A549 (cell line): Measurements from ENCODE around the gene ANKRD30A. TPM values are rescaled to one million over a fixed set of nuclear protein-coding genes. Genes with fewer than 3 reads are reported as not detected.
A peak's percentile ranks its signal among the peaks of the same experiment; 100 is the strongest.

Source experiments
- ATAC-seq, 2 experiments: fragments of 200-7000 bp in 1 of 2; fragments of >200 bp in 1 of 2; cut with Nextera tagmentation in 1 of 2; cut with Tn5 transposase in 1 of 2; 3 replicates each; pipeline versions ENCODE4 v1.8.0 to v1.9.1; 2018 to 2020; ENCODE audit warnings: mild to moderate bottlenecking in 1 of 2, moderate library complexity in 1 of 2
- CTCF ChIA-PET: fragments of 300-600 bp; sonication (Branson Sonifier 250); formaldehyde crosslinking; extraction: SDS; loops from one replicate; lab custom pipeline; 2021; ENCODE audit warnings: antibody characterized with exemption, inconsistent platforms; lab: Yijun Ruan, JAX
- POLR2A ChIA-PET: fragments of 350-600 bp; formaldehyde crosslinking; extraction: SDS; loops from one replicate; lab custom pipeline; 2021; ENCODE audit warnings: antibody characterized with exemption, inconsistent platforms; lab: Yijun Ruan, JAX
- DNase-seq, 2 experiments: peaks; one replicate each; pipeline versions ENCODE4 v3.0.0 to v3.0.0-alpha.2; 2011 to 2016; ENCODE audit warnings: low read depth in 1 of 2, low spot score in 1 of 2
- FAIRE-seq: peaks from 2 replicates; lab custom pipeline; 2011; peaks lifted over from hg19 to GRCh38; lab: Jason Lieb, UNC
- H3K27ac ChIP-seq, 2 experiments: fragments of >200 bp; sonication (Bioruptor Twin); formaldehyde crosslinking; 3 replicates each; pipeline ENCODE4 v1.5.1; 2016 to 2017
- H3K4me1 ChIP-seq: fragments of >200 bp; sonication (Bioruptor Twin); formaldehyde crosslinking; 3 replicates; pipeline ENCODE4 v1.6.1; 2016
- H3K4me2 ChIP-seq: fragments of >200 bp; sonication (Bioruptor Twin); formaldehyde crosslinking; 3 replicates; pipeline ENCODE4 v1.6.1; 2016
- H3K4me3 ChIP-seq: fragments of >200 bp; sonication (Bioruptor Twin); formaldehyde crosslinking; 3 replicates; pipeline ENCODE4 v1.5.1; 2016
- H3K9me3 ChIP-seq: fragments of >200 bp; sonication (Bioruptor Twin); formaldehyde crosslinking; 3 replicates; pipeline ENCODE4 v1.6.1; 2016
- BHLHE40 ChIP-seq: IDR thresholded peaks from 2 replicates; pipeline ENCODE4 v1.6.1; 2012; ENCODE audit warnings: low read depth, low read length, inconsistent platforms
- CBX2 ChIP-seq: fragments of 200-600 bp; sonication (generic); IDR thresholded peaks from 2 replicates; pipeline ENCODE4 v1.6.1; 2016; ENCODE audit warnings: low read depth, mild to moderate bottlenecking, borderline replicate concordance
- CBX8 ChIP-seq: fragments of 200-600 bp; sonication (generic); IDR thresholded peaks from 2 replicates; pipeline ENCODE4 v1.6.1; 2016
- CEBPB ChIP-seq, 2 experiments: fragments of >200 bp in 1 of 2; sonication (Bioruptor Twin) in 1 of 2; formaldehyde crosslinking in 1 of 2; IDR thresholded peaks; 2 replicates each; pipeline ENCODE4 v1.6.1; 2012 to 2016
- CHD2 ChIP-seq: fragments of 150-350 bp; IDR thresholded peaks from 2 replicates; pipeline ENCODE4 v1.6.1; 2014; ENCODE audit warnings: low read length; ENCODE audit not compliant: partially characterized antibody
- CHD4 ChIP-seq: fragments of 200-600 bp; sonication (generic); IDR thresholded peaks from 2 replicates; pipeline ENCODE4 v1.6.1; 2016; ENCODE audit warnings: antibody characterized with exemption, mild to moderate bottlenecking, borderline replicate concordance
- EHF ChIP-seq: fragments of 250-450 bp; sonication (Bioruptor Pico); IDR thresholded peaks from 2 replicates; pipeline ENCODE4 v1.5.0; 2020; ENCODE audit warnings: mild to moderate bottlenecking
- EHMT2 ChIP-seq: fragments of 200-600 bp; sonication (generic); IDR thresholded peaks from 2 replicates; pipeline ENCODE4 v1.6.1; 2016; ENCODE audit warnings: antibody characterized with exemption, low read depth, mild to moderate bottlenecking, moderate library complexity
- FOSL2 ChIP-seq, 2 experiments: fragments of 450-650 bp in 1 of 2; fragments of >200 bp in 1 of 2; sonication (Bioruptor Twin) in 1 of 2; formaldehyde crosslinking; IDR thresholded peaks; 2 replicates each; pipeline versions ENCODE4 v1.5.0 to v1.6.1; 2016 to 2020; ENCODE audit warnings: mild to moderate bottlenecking in 1 of 2, moderate library complexity in 1 of 2
- GATA3 ChIP-seq: IDR thresholded peaks from 2 replicates; pipeline ENCODE4 v1.6.1; 2012; ENCODE audit warnings: borderline replicate concordance
- HDAC2 ChIP-seq: fragments of 200-600 bp; sonication (generic); IDR thresholded peaks from 2 replicates; pipeline ENCODE4 v1.6.1; 2016
- HOXB13 ChIP-seq: fragments of 250-450 bp; sonication (Bioruptor Pico); IDR thresholded peaks from 2 replicates; pipeline ENCODE4 v1.5.0; 2020; ENCODE audit warnings: low read depth, mild to moderate bottlenecking, moderate library complexity
- HOXB5 ChIP-seq: fragments of 250-450 bp; sonication (Bioruptor Pico); IDR thresholded peaks from 2 replicates; pipeline ENCODE4 v1.5.0; 2020; ENCODE audit warnings: mild to moderate bottlenecking, moderate library complexity
- JUN ChIP-seq, 2 experiments: fragments of >200 bp; sonication (Bioruptor Twin); formaldehyde crosslinking; IDR thresholded peaks; 2 replicates in 1 of 2; 3 replicates in 1 of 2; pipeline ENCODE4 v1.6.1; 2016 to 2017
- JUNB ChIP-seq: fragments of >200 bp; sonication (Bioruptor Twin); formaldehyde crosslinking; IDR thresholded peaks from 2 replicates; pipeline ENCODE4 v1.6.1; 2016
- NFE2L2 ChIP-seq: fragments of 150-350 bp; conservative IDR thresholded peaks from 2 replicates; pipeline ENCODE4 v1.6.1; 2014; ENCODE audit warnings: low read length
- NPAS2 ChIP-seq: fragments of 250-450 bp; sonication (Bioruptor Pico); IDR thresholded peaks from 2 replicates; pipeline ENCODE4 v1.8.0; 2022; ENCODE audit warnings: mild to moderate bottlenecking, moderate library complexity, borderline replicate concordance
- PBX3 ChIP-seq: IDR thresholded peaks from 2 replicates; pipeline ENCODE4 v1.6.1; 2012
- POLR2AphosphoS2 ChIP-seq: conservative IDR thresholded peaks from 2 replicates; pipeline ENCODE4 v1.6.1; 2012; ENCODE audit warnings: low read length, improper control_type of control experiment, inconsistent platforms
- RAD21 ChIP-seq, 2 experiments: fragments of >200 bp in 1 of 2; sonication (Bioruptor Twin) in 1 of 2; formaldehyde crosslinking in 1 of 2; IDR thresholded peaks in 1 of 2; conservative IDR thresholded peaks in 1 of 2; 2 replicates in 1 of 2; 3 replicates in 1 of 2; pipeline ENCODE4 v1.6.1; 2012 to 2018; ENCODE audit warnings: inconsistent platforms in 1 of 2
- RCOR1 ChIP-seq: fragments of 150-350 bp; IDR thresholded peaks from 2 replicates; pipeline ENCODE4 v1.6.1; 2014; ENCODE audit warnings: antibody characterized with exemption, low read length, low read depth
- SMC3 ChIP-seq: fragments of >200 bp; sonication (Bioruptor Twin); formaldehyde crosslinking; IDR thresholded peaks from 3 replicates; pipeline ENCODE4 v1.6.1; 2018; ENCODE audit warnings: inconsistent platforms
- TFCP2L1 ChIP-seq: fragments of 250-450 bp; sonication (Bioruptor Pico); IDR thresholded peaks from 2 replicates; pipeline ENCODE4 v1.5.0; 2021; ENCODE audit warnings: mild to moderate bottlenecking
- TP53 ChIP-seq: fragments of 250-450 bp; sonication (Bioruptor Pico); IDR thresholded peaks from 2 replicates; pipeline ENCODE4 v1.5.0; 2021; ENCODE audit warnings: mild to moderate bottlenecking, moderate library complexity
- WGBS: methylation state at CpG from one replicate; pipeline ENCODE4 v1.1.6; 2017; ENCODE audit errors: missing lambda C conversion rate; 5-methylcytosine and 5-hydroxymethylcytosine counted together
- polyA plus RNA-seq, 4 experiments: library from polyadenylated mRNA; depleted of rRNA in 3 of 4; stranded (reverse); fragments of >200 nt; fragmentation: RNase III in 1 of 4; extraction: RNeasy Plus Mini Kit Qiagen cat#74134 plus additional on column Dnase treatment in 1 of 4; gene quantifications; 2 replicates in 3 of 4; 3 replicates in 1 of 4; pipeline ENCODE4 v1.2.3, GENCODE V29; 2011 to 2017
- TF ChIP-seq, protein P1 (sequence below): fragments of >200 bp; sonication (Bioruptor Twin); formaldehyde crosslinking; IDR thresholded peaks from 3 replicates; pipeline ENCODE4 v1.6.1; 2016
- TF ChIP-seq, protein P2 (sequence below): IDR thresholded peaks from 2 replicates; pipeline ENCODE4 v1.6.1; 2012
- TF ChIP-seq, protein P3 (sequence below): fragments of 250-450 bp; sonication (Bioruptor Pico); IDR thresholded peaks from 2 replicates; pipeline ENCODE4 v1.5.0; 2020; ENCODE audit warnings: low read depth, mild to moderate bottlenecking, moderate library complexity

The ANKRD30A gene
- polyA plus RNA-seq, 2 of the 4 experiments (the other 2 are of a cell fraction): 0.97 to 8.0 TPM

DNA sequence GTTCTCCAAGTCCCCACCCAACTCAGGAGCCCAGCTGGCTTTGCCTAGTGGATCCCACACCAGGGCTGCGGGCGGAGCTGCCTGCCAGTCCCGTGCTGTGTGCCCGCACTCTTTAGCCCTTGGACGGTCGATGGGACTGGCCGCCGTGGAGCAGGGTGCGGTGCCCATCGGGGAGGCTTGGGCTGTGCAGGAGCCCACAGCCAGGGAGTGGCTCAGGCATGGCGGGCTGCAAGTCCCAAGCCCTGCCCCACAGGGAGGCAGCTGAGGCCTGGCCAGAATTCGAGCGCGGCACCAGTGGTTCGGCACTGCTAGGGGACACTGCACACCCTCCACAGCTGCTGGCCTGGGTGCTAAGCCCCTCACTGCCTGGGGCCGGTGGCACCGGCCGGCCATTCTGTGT, 159.7 kb downstream of the ANKRD30A start:
- Histone ChIP-seq H3K27ac (no peak overlapping the region), H3K4me2 (no peak overlapping the region), H3K4me1 (peaks cover 8% of the 10 kb centered on the region), H3K9me3 (peaks cover 3% of the 10 kb centered on the region; the same call in 1 of the 3 replicates), H3K4me3 (no peak overlapping the region)
- WGBS: 86% methylated on average over 6 of the region's 18 CpGs
- ChIA-PET POLR2A (no interaction called here), CTCF (interaction anchor here (1.1 kb wide), 1 partner anchor 12 kb away, joined by 3 read pairs; no protein-coding TSS in a partner anchor)
- FAIRE-seq: no peak
- no peak for ATAC-seq
- no peak for DNase-seq
- no peak for TF ChIP-seq HDAC2
- TF ChIP-seq HOXB5 (CRISPR knock-in tag): no peak
- no peak for TF ChIP-seq RCOR1
- TF ChIP-seq PBX3: no peak

DNA sequence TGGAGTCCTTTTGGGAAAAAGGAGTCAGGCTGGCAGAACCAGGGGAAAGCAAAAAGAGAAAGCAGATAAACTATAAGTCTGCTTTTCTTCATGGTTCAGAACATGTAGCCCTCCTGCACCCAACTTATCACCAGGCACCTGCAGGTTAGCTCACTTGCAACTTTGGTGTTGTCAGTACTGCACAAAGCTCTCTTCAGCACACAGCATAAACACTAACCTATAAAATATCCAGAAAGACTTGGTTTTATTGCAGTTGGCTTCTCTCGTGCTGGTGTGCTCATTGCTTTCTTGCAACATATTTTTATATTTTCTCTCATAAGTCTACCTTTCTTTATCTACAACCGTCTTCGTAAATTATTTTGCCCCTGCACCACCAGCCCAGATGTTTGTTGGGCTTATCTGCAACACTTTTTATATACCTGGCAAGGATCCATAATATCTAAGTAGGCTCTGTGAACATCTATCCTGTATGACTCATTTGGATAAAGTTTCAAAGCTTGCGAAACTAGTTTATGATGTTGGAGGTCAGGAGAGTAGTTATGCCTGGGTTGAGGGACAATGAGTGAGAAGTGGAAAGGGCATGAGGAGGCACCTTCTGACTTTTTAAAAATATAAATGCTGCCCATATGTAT, 164.6 kb downstream of the ANKRD30A start:
- 0 out of 3 replicates have a peak overlapping the region, but pooled peaks have one; percentile 3 for H3K4me3 ChIP-seq
- peak; percentile 18 to 73 for DNase-seq
- ChIA-PET CTCF (interaction anchor here (0.6 kb wide), 1 partner anchor 344 kb away, joined by 3 read pairs; no protein-coding TSS in a partner anchor), POLR2A (no interaction called here)
- FAIRE-seq: no peak
- H3K9me3 ChIP-seq: peaks cover 13% of the 10 kb centered on the region; the same call in 2 of the 3 replicates
- H3K4me2 ChIP-seq: peak overlapping the region; percentile 63
- 6% methylated on average over 4 of the region's 4 CpGs for WGBS
- no peak for TF ChIP-seq POLR2AphosphoS2
- TF ChIP-seq NFE2L2: no peak
- peak; percentile 78 for TF ChIP-seq JUNB
- TF ChIP-seq GATA3: peak; percentile 66
- 0 out of 5 replicates have a peak, but pooled peaks have one; percentile 39 to 45 for TF ChIP-seq JUN (IDR thresholded peaks at IDR 0.05)
- peak; percentile 81 to 88 for TF ChIP-seq CEBPB (IDR thresholded peaks at IDR 0.05)
- no peak for TF ChIP-seq HOXB13 (CRISPR knock-in tag)
- TF ChIP-seq, protein P1, sequence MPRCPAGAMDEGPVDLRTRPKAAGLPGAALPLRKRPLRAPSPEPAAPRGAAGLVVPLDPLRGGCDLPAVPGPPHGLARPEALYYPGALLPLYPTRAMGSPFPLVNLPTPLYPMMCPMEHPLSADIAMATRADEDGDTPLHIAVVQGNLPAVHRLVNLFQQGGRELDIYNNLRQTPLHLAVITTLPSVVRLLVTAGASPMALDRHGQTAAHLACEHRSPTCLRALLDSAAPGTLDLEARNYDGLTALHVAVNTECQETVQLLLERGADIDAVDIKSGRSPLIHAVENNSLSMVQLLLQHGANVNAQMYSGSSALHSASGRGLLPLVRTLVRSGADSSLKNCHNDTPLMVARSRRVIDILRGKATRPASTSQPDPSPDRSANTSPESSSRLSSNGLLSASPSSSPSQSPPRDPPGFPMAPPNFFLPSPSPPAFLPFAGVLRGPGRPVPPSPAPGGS: peak; percentile 30; the same call in 1 of the 3 replicates
- TF ChIP-seq CBX2: no peak
- no peak for TF ChIP-seq HDAC2
- TF ChIP-seq, protein P2, sequence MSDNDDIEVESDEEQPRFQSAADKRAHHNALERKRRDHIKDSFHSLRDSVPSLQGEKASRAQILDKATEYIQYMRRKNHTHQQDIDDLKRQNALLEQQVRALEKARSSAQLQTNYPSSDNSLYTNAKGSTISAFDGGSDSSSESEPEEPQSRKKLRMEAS: no peak
- TF ChIP-seq RAD21 (conservative IDR thresholded peaks at IDR 0.05 in 1 of 2, IDR thresholded peaks at IDR 0.05 in 1 of 2): peak; percentile 14 to 33; a peak in 1 of 5 replicates
- no peak for TF ChIP-seq SMC3
- peak; percentile 63; the same call in 1 of the 2 replicates for TF ChIP-seq FOSL2 (IDR thresholded peaks at IDR 0.05)
- peak; percentile 77 for TF ChIP-seq FOSL2 (CRISPR knock-in tag; IDR thresholded peaks at IDR 0.05)
- peak overlapping the region; percentile 41 to 59; a peak in 5 of 6 replicates for H3K27ac ChIP-seq
- ATAC-seq: peak; percentile 64 to 87; a peak in 4 of 6 replicates
- peaks cover 18% of the 10 kb centered on the region for H3K4me1 ChIP-seq

DNA sequence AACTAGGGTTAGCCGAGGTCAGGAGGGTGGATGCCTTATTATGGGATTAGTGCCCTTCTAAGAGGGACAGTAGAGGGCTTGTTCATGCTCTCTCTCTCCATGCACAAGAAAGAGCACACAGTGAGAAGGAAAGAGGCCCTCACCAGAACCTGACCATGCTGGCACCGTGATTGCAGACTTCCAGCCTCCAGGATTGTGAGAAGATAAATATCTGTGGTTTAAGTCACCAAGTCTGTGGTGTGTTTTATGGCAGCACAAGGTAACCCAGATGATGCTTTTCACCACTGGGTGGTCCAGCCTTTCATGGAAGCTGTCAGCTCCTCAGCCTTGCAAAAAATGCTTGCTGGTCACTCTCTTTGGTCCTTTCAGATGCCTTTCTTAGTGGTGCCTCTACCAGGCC, 175.9 kb downstream of the ANKRD30A start:
- Histone ChIP-seq H3K4me3 (no peak overlapping the region), H3K4me1 (no peaks in the 10 kb centered on the region)
- FAIRE-seq: no peak
- ATAC-seq: no peak
- no peak for TF ChIP-seq JUNB
- TF ChIP-seq CHD4: no peak
- no peak for TF ChIP-seq CBX8
- TF ChIP-seq EHMT2: no peak
- no peak for TF ChIP-seq TP53 (CRISPR knock-in tag)
- TF ChIP-seq TFCP2L1 (CRISPR knock-in tag): no peak
- no peak for TF ChIP-seq NPAS2 (CRISPR knock-in tag)
- TF ChIP-seq, protein P3, sequence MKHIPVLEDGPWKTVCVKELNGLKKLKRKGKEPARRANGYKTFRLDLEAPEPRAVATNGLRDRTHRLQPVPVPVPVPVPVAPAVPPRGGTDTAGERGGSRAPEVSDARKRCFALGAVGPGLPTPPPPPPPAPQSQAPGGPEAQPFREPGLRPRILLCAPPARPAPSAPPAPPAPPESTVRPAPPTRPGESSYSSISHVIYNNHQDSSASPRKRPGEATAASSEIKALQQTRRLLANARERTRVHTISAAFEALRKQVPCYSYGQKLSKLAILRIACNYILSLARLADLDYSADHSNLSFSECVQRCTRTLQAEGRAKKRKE (CRISPR knock-in tag): no peak
- TF ChIP-seq GATA3: no peak
- TF ChIP-seq EHF (CRISPR knock-in tag): no peak
- no peak for TF ChIP-seq BHLHE40
- TF ChIP-seq CHD2: no peak
- TF ChIP-seq, all 56 proteins: peak for 0
- no peak overlapping the region for H3K27ac ChIP-seq
- ChIA-PET CTCF (no interaction called here), POLR2A (no interaction called here)
- peaks cover 7% of the 10 kb centered on the region; the same call in 1 of the 3 replicates for H3K9me3 ChIP-seq
- 42% methylated on average over 2 of the region's 2 CpGs for WGBS
- no peak overlapping the region for H3K4me2 ChIP-seq
- no peak for DNase-seq
